ENCODE results near the gene TSPEAR. TPM values are rescaled to one million over a fixed set of nuclear protein-coding genes. Genes with fewer than 3 reads are reported as not detected.

The TSPEAR gene
- total and polyA plus RNA-seq, 4 experiments from 2014 or later = 0.07 TPM; not detected in 3

GRCh38 chr21:44539046-44539445, 172.3 kb downstream of the TSPEAR start:
- intact Hi-C loops (cut with micrococcal nuclease) = no loop called here
- no peaks in the 10 kb centered on the region for H3K9me3 ChIP-seq (ENCODE audit: control insufficient read depth in 1 of 2, low read length in 2 of 2)
- no peak overlapping the region for H3K4me3 ChIP-seq (ENCODE audit: low read length in 2 of 2)
- Mint-ChIP-seq H3K4me3 (no peak overlapping the region), H3K27me3 (peaks cover 5 to 9% of the 10 kb centered on the region in 2 donors), H3K27ac (no peak overlapping the region), H3K36me3 (peaks cover 0 to 3% of the 10 kb centered on the region in 2 donors), H3K4me1 (peaks cover 0 to 1% (median under 1%) of the 10 kb centered on the region in 4 donors), H3K9me3 (peaks cover 0 to 2% (median 0%) of the 10 kb centered on the region in 8 donors)
- no peaks in the 10 kb centered on the region for H3K27me3 ChIP-seq (ENCODE audit: insufficient read depth, low read length)
- H3K4me1 ChIP-seq (ENCODE audit: insufficient read depth, low read length) = no peaks in the 10 kb centered on the region
- no peak overlapping the region for H3K27ac ChIP-seq (ENCODE audit: low read depth, low read length)
- POLR2A ChIA-PET (ENCODE audit: partially characterized antibody) = interaction anchor here (1.2 kb wide), 1 partner anchor 172 kb away, joined by 4 read pairs; the partner anchor contains the start of gene TSPEAR
- no peak for DNase-seq
- no peaks in the 10 kb centered on the region for H3K36me3 ChIP-seq (ENCODE audit: insufficient read depth, low read length)
- CTCF ChIA-PET (ENCODE audit: partially characterized antibody) = interaction anchor here (1.0 kb wide), 1 partner anchor 28 kb away, joined by 3 read pairs; no protein-coding TSS in a partner anchor

DNA sequence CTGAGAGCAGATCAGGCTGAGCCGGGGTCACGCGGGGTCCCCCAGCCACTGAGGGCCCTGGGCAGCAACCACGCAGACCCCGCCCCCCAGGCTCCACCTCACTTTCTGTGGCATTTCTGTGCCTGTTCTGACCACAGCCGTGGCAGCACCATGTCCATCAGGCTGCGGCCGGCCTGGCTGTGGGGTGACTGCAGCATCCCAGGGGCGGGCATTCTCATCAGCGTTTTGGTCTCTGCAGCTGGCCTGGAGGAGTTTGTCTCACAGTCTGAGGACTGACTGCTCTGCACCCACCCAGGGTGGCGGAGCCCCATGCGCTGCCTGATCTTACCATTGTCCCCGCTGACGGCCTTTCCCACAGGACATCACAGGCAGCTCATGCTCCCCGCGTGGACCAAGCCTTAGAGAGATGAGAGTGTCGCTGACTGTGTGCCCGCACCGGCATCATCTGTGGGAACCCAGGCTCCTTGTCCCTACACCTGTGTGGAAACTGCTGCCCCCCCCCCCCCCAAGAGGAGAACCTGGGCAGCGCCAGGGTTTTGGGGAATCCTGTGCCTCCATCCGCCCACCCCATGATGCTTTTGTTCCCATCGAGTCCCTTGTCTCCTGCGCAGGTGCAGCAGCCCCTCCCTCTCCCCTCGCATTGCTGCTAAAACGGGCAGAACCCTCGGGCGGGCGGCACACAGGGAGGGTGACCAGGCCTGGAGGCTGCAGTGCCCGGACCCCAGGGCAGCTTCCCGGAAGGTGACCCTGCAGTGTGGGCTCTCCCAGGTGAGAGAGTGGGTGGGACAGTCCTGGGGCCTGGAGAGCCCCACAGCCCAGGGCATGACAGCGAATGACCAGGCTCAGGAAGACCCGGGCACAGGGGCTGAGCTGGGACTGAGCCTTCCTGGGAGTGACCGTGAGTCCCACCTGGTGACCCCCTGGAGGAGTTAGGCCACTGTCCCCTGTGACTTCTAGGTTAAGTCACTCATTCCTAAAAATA, 173.2 kb downstream of the TSPEAR start:
- H3K27me3 Mint-ChIP-seq = peaks cover 5 to 9% of the 10 kb centered on the region in 2 donors
- peaks cover 0 to 3% of the 10 kb centered on the region in 2 donors for H3K36me3 Mint-ChIP-seq
- no peak overlapping the region for H3K4me3 Mint-ChIP-seq
- intact Hi-C loops (cut with micrococcal nuclease) = no loop called here
- Histone ChIP-seq H3K27me3 (ENCODE audit: insufficient read depth, low read length) (no peaks in the 10 kb centered on the region), H3K27ac (ENCODE audit: low read depth, low read length) (no peak overlapping the region), H3K36me3 (ENCODE audit: insufficient read depth, low read length) (no peaks in the 10 kb centered on the region), H3K4me1 (ENCODE audit: insufficient read depth, low read length) (no peaks in the 10 kb centered on the region), H3K9me3 (ENCODE audit: control insufficient read depth in 1 of 2, low read length in 2 of 2) (no peaks in the 10 kb centered on the region), H3K4me3 (ENCODE audit: low read length in 2 of 2) (no peak overlapping the region)
- CTCF ChIA-PET (ENCODE audit: partially characterized antibody) = no interaction called here
- POLR2A ChIA-PET (ENCODE audit: partially characterized antibody) = no interaction called here
- H3K27ac Mint-ChIP-seq = no peak overlapping the region
- DNase-seq = no peak
- H3K4me1 Mint-ChIP-seq = peaks cover 0 to 1% (median under 1%) of the 10 kb centered on the region in 4 donors
- peaks cover 0 to 2% (median 0%) of the 10 kb centered on the region in 8 donors for H3K9me3 Mint-ChIP-seq

GRCh38 chr21:44535963-44536362, 175.4 kb downstream of the TSPEAR start:
- peaks cover 0 to 3% of the 10 kb centered on the region in 2 donors for H3K36me3 Mint-ChIP-seq
- H3K27ac ChIP-seq (ENCODE audit: low read depth, low read length) = no peak overlapping the region
- H3K4me3 Mint-ChIP-seq = no peak overlapping the region
- no peaks in the 10 kb centered on the region for H3K36me3 ChIP-seq (ENCODE audit: insufficient read depth, low read length)
- DNase-seq = no peak
- H3K27me3 ChIP-seq (ENCODE audit: insufficient read depth, low read length) = no peaks in the 10 kb centered on the region
- peaks cover 5 to 9% of the 10 kb centered on the region in 2 donors for H3K27me3 Mint-ChIP-seq
- intact Hi-C loops (cut with micrococcal nuclease) = no loop called here
- H3K27ac Mint-ChIP-seq = no peak overlapping the region
- ChIA-PET POLR2A (ENCODE audit: partially characterized antibody) (no interaction called here), CTCF (ENCODE audit: partially characterized antibody) (interaction anchor here (1.1 to 2.3 kb wide), 2 partner anchors 12 to 83 kb away, joined by 3 to 7 read pairs; no protein-coding TSS in a partner anchor)
- H3K4me1 Mint-ChIP-seq = peaks cover 0 to 1% (median under 1%) of the 10 kb centered on the region in 4 donors
- peaks cover 0 to 2% (median 0%) of the 10 kb centered on the region in 8 donors for H3K9me3 Mint-ChIP-seq
- H3K9me3 ChIP-seq (ENCODE audit: control insufficient read depth in 1 of 2, low read length in 2 of 2) = no peaks in the 10 kb centered on the region
- no peak overlapping the region for H3K4me3 ChIP-seq (ENCODE audit: low read length in 2 of 2)
- H3K4me1 ChIP-seq (ENCODE audit: insufficient read depth, low read length) = no peaks in the 10 kb centered on the region

GRCh38 chr21:44534688-44535087, 176.7 kb downstream of the TSPEAR start:
- no peak for DNase-seq
- Mint-ChIP-seq H3K27me3 (peaks cover 5 to 7% of the 10 kb centered on the region in 2 donors), H3K27ac (no peak overlapping the region), H3K4me3 (no peak overlapping the region), H3K9me3 (peaks cover 0 to 2% (median 0%) of the 10 kb centered on the region in 8 donors), H3K4me1 (peaks cover 0 to 5% (median under 1%) of the 10 kb centered on the region in 4 donors), H3K36me3 (peaks cover 0 to 3% of the 10 kb centered on the region in 2 donors)
- ChIA-PET CTCF (ENCODE audit: partially characterized antibody) (no interaction called here), POLR2A (ENCODE audit: partially characterized antibody) (no interaction called here)
- Histone ChIP-seq H3K36me3 (ENCODE audit: insufficient read depth, low read length) (no peaks in the 10 kb centered on the region), H3K27me3 (ENCODE audit: insufficient read depth, low read length) (no peaks in the 10 kb centered on the region), H3K27ac (ENCODE audit: low read depth, low read length) (no peak overlapping the region), H3K4me3 (ENCODE audit: low read length in 2 of 2) (no peak overlapping the region), H3K4me1 (ENCODE audit: insufficient read depth, low read length) (no peaks in the 10 kb centered on the region), H3K9me3 (ENCODE audit: control insufficient read depth in 1 of 2, low read length in 2 of 2) (no peaks in the 10 kb centered on the region)
- intact Hi-C loops (cut with micrococcal nuclease) = no loop called here

DNA sequence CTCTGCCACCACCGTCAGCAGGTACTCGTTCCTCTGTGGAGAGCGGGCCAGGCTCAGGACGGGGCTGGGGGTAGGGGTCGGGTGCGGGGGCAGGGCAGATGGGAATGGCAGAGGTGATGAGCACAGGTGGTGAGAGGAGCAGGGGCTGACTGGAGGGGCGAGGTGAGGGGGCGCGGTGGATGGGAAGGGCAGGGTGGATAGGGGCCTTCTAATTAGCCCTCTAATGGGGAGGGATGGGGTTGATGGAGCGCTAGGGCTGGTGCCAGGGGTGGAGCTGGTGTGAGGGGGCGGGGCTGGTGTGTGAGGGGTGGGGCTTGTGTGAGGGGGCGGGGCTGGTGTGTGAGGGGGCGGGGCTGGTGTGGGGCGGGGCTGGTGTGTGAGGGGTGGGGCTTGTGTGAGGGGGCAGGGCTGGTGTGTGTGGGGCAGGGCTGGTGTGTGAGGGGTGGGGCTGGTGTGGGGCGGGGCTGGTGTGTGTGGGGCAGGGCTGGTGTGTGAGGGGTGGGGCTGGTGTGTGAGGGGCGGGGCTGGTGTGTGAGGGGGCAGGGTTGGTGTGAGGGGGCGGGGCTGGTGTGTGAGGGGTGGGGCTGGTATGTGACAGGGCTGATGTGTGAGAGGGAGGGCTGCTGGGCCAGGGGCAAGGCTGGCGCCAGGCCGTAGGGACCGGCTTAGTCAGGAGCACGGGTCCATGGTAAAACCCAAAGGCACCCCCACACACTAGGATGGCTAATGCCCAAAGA, 177.3 kb downstream of the TSPEAR start:
- Mint-ChIP-seq H3K9me3 (no peaks in the 10 kb centered on the region), H3K36me3 (no peaks in the 10 kb centered on the region), H3K27me3 (peaks cover 5 to 7% of the 10 kb centered on the region in 2 donors), H3K4me3 (no peak overlapping the region), H3K27ac (no peak overlapping the region), H3K4me1 (peaks cover 0 to 5% (median under 1%) of the 10 kb centered on the region in 4 donors)
- Histone ChIP-seq H3K27ac (ENCODE audit: low read depth, low read length) (no peak overlapping the region), H3K36me3 (ENCODE audit: insufficient read depth, low read length) (no peaks in the 10 kb centered on the region), H3K9me3 (ENCODE audit: control insufficient read depth in 1 of 2, low read length in 2 of 2) (no peaks in the 10 kb centered on the region), H3K4me1 (ENCODE audit: insufficient read depth, low read length) (no peaks in the 10 kb centered on the region), H3K27me3 (ENCODE audit: insufficient read depth, low read length) (no peaks in the 10 kb centered on the region), H3K4me3 (ENCODE audit: low read length in 2 of 2) (no peak overlapping the region)
- ChIA-PET CTCF (ENCODE audit: partially characterized antibody) (no interaction called here), POLR2A (ENCODE audit: partially characterized antibody) (no interaction called here)
- intact Hi-C loops (cut with micrococcal nuclease) = no loop called here
- DNase-seq = no peak

GRCh38 chr21:44533121-44533890, 178.1 kb downstream of the TSPEAR start:
- CTCF ChIA-PET (ENCODE audit: partially characterized antibody) = no interaction called here
- peak in 1 of 5 donors; percentile 25 for DNase-seq
- Mint-ChIP-seq H3K36me3 (no peaks in the 10 kb centered on the region), H3K4me3 (no peak overlapping the region), H3K27ac (peak overlapping the region in 1 of 7 donors; percentile 83), H3K9me3 (no peaks in the 10 kb centered on the region), H3K4me1 (peaks cover 0 to 4% (median under 1%) of the 10 kb centered on the region in 4 donors), H3K27me3 (peaks cover 5 to 6% of the 10 kb centered on the region in 2 donors)
- Histone ChIP-seq H3K27ac (ENCODE audit: low read depth, low read length) (no peak overlapping the region), H3K9me3 (ENCODE audit: control insufficient read depth in 1 of 2, low read length in 2 of 2) (no peaks in the 10 kb centered on the region), H3K27me3 (ENCODE audit: insufficient read depth, low read length) (no peaks in the 10 kb centered on the region), H3K4me3 (ENCODE audit: low read length in 2 of 2) (no peak overlapping the region), H3K36me3 (ENCODE audit: insufficient read depth, low read length) (no peaks in the 10 kb centered on the region), H3K4me1 (ENCODE audit: insufficient read depth, low read length) (no peaks in the 10 kb centered on the region)
- intact Hi-C loops (cut with micrococcal nuclease) = no loop called here
- POLR2A ChIA-PET (ENCODE audit: partially characterized antibody) = interaction anchor here (0.6 kb wide), 1 partner anchor 11 kb away, joined by 3 read pairs; no protein-coding TSS in a partner anchor

Data from CD4-positive, alpha-beta memory T cell (primary cell).